Measurements from ENCODE around the gene PRPH2. TPM values are rescaled to one million over a fixed set of nuclear protein-coding genes. Genes with fewer than 3 reads are reported as not detected.
A peak's percentile ranks its signal among the peaks of the same experiment; 100 is the strongest.

PRPH2 gene
- polyA plus RNA-seq, 4 donors = 0.92 to 1.1 TPM; not detected in 2

- no peak overlapping the region for H3K4me3 ChIP-seq (ENCODE audit: low read depth in 1 of 3, low read length in 3 of 3)
- H3K4me1 ChIP-seq (ENCODE audit: control insufficient read depth in 3 of 3, insufficient read depth in 2 of 3, low read depth in 1 of 3, low read length in 2 of 3) = peaks cover 0 to 5% (median 0%) of the 10 kb centered on the region in 3 donors
- DNase-seq (peak; percentile 7 to 71), FAIRE-seq (no peak)
- peaks cover 0 to 10% of the 10 kb centered on the region in 2 donors for H3K9me3 ChIP-seq (ENCODE audit: control insufficient read depth in 2 of 2, insufficient read depth in 1 of 2, low read depth in 1 of 2, low read length in 1 of 2)
- WGBS, 3 donors = 16 to 69% (median 25%) methylated on average over 1 to 2 of the region's 3 CpGs
- no peak overlapping the region for H3K27ac ChIP-seq (ENCODE audit: low read depth in 1 of 3, low read length in 2 of 3)
- no peaks in the 10 kb centered on the region for H3K36me3 ChIP-seq (ENCODE audit: control insufficient read depth in 3 of 3, insufficient read depth in 2 of 3, low read depth in 1 of 3, low read length in 3 of 3)
- H3K27me3 ChIP-seq (ENCODE audit: control insufficient read depth in 3 of 3, insufficient read depth in 3 of 3, low read length in 3 of 3) = peaks cover 0 to 4% (median 0%) of the 10 kb centered on the region in 3 donors
Measured at GRCh38 chr6:42729731-42730130, 7.3 kb upstream of the PRPH2 start.

DNA sequence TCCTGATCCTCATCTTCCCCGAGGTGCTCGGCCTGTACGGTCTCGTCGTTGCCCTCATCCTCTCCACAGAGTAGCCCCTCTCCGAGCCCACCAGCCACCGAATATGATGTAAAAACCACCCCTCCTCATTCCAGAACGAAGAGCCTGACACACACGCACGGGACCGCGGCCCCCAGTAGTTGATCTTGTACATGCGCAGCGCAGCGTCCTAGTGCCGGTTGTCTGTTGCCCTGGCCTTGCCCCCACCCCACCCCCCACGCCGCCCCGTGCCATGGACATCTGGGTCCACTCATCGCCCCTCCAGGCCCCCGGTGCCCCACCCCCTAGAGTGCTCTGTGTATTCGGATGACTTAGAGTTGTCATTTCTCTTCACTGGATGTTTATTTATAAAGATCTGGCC is 5.2 kb upstream of the PRPH2 start:
- WGBS, 3 donors = 59 to 83% (median 77%) methylated on average over 22 of the region's 22 CpGs
- Histone ChIP-seq H3K27me3 (ENCODE audit: control insufficient read depth in 3 of 3, insufficient read depth in 3 of 3, low read length in 3 of 3) (peaks cover 0 to 4% (median 0%) of the 10 kb centered on the region in 3 donors), H3K9me3 (ENCODE audit: control insufficient read depth in 2 of 2, insufficient read depth in 1 of 2, low read depth in 1 of 2, low read length in 1 of 2) (peaks cover 0 to 8% of the 10 kb centered on the region in 2 donors), H3K4me1 (ENCODE audit: control insufficient read depth in 3 of 3, insufficient read depth in 2 of 3, low read depth in 1 of 3, low read length in 2 of 3) (peaks cover 0 to 5% (median 0%) of the 10 kb centered on the region in 3 donors), H3K4me3 (ENCODE audit: low read depth in 1 of 3, low read length in 3 of 3) (peak overlapping the region in 1 of 3 donors; percentile 47), H3K36me3 (ENCODE audit: control insufficient read depth in 3 of 3, insufficient read depth in 2 of 3, low read depth in 1 of 3, low read length in 3 of 3) (no peaks in the 10 kb centered on the region), H3K27ac (ENCODE audit: low read depth in 1 of 3, low read length in 2 of 3) (peak overlapping the region in 2 of 3 donors; percentile 43 to 97)
- no peak for DNase-seq
- no peak for FAIRE-seq

DNA sequence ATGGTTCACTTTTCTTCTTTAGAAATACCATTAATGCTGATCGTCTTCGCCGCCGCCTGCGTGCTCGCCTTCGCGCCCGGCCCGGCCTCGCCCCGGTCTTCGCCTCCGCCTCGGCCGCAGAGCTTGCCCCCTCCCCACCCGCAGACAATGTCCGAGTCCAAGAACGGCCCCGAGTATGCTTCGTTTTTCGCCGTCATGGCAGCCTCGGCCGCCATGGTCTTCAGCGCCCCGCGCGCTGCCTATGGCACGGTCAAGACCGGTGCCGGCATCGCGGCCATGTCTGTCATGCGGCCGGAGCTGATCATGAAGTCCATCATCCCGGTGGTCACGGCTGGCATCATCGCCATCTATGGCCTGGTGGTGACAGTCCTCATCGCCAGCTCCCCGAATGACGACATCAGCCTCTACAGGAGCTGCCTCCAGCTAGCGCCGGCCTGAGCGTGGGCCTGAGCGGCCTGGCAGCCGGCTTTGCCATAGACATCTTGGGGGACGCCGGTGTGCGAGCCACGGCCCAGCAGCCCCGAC is 4.8 kb upstream of the PRPH2 start:
- DNase-seq (peak in 1 of 2 donors; percentile 68), FAIRE-seq (no peak)
- WGBS, 3 donors = 14 to 23% (median 15%) methylated on average over 48 to 52 of the region's 52 CpGs
- Histone ChIP-seq H3K9me3 (ENCODE audit: control insufficient read depth in 2 of 2, insufficient read depth in 1 of 2, low read depth in 1 of 2, low read length in 1 of 2) (peaks cover 0 to 4% of the 10 kb centered on the region in 2 donors), H3K27me3 (ENCODE audit: control insufficient read depth in 3 of 3, insufficient read depth in 3 of 3, low read length in 3 of 3) (peaks cover 0 to 4% (median 0%) of the 10 kb centered on the region in 3 donors), H3K4me3 (ENCODE audit: low read depth in 1 of 3, low read length in 3 of 3) (peak overlapping the region; percentile 40 to 47 (median 44)), H3K4me1 (ENCODE audit: control insufficient read depth in 3 of 3, insufficient read depth in 2 of 3, low read depth in 1 of 3, low read length in 2 of 3) (peaks cover 0 to 5% (median 0%) of the 10 kb centered on the region in 3 donors), H3K27ac (ENCODE audit: low read depth in 1 of 3, low read length in 2 of 3) (peak overlapping the region; percentile 30 to 97 (median 43)), H3K36me3 (ENCODE audit: control insufficient read depth in 3 of 3, insufficient read depth in 2 of 3, low read depth in 1 of 3, low read length in 3 of 3) (no peaks in the 10 kb centered on the region)

- 2% methylated on average over 14 of the region's 14 CpGs for WGBS, 3 donors
- FAIRE-seq (no peak), DNase-seq (peak; percentile 89 to 91)
- peak overlapping the region; percentile 30 to 97 (median 43) for H3K27ac ChIP-seq (ENCODE audit: low read depth in 1 of 3, low read length in 2 of 3)
- peak overlapping the region; percentile 40 to 47 (median 44) for H3K4me3 ChIP-seq (ENCODE audit: low read depth in 1 of 3, low read length in 3 of 3)
- no peaks in the 10 kb centered on the region for H3K9me3 ChIP-seq (ENCODE audit: control insufficient read depth in 2 of 2, insufficient read depth in 1 of 2, low read depth in 1 of 2, low read length in 1 of 2)
- peaks cover 0 to 4% (median 0%) of the 10 kb centered on the region in 3 donors for H3K36me3 ChIP-seq (ENCODE audit: control insufficient read depth in 3 of 3, insufficient read depth in 2 of 3, low read depth in 1 of 3, low read length in 3 of 3)
- peaks cover 0 to 5% (median 0%) of the 10 kb centered on the region in 3 donors for H3K4me1 ChIP-seq (ENCODE audit: control insufficient read depth in 3 of 3, insufficient read depth in 2 of 3, low read depth in 1 of 3, low read length in 2 of 3)
- peaks cover 0 to 4% (median 0%) of the 10 kb centered on the region in 3 donors for H3K27me3 ChIP-seq (ENCODE audit: control insufficient read depth in 3 of 3, insufficient read depth in 3 of 3, low read length in 3 of 3)
Measured at GRCh38 chr6:42726485-42727086, 4.2 kb upstream of the PRPH2 start.

- DNase-seq = no peak
- no peaks in the 10 kb centered on the region for H3K9me3 ChIP-seq (ENCODE audit: control insufficient read depth in 2 of 2, insufficient read depth in 1 of 2, low read depth in 1 of 2, low read length in 1 of 2)
- peaks cover 0 to 4% (median 0%) of the 10 kb centered on the region in 3 donors for H3K27me3 ChIP-seq (ENCODE audit: control insufficient read depth in 3 of 3, insufficient read depth in 3 of 3, low read length in 3 of 3)
- H3K4me1 ChIP-seq (ENCODE audit: control insufficient read depth in 3 of 3, insufficient read depth in 2 of 3, low read depth in 1 of 3, low read length in 2 of 3) = peaks cover 0 to 5% (median 0%) of the 10 kb centered on the region in 3 donors
- no peak overlapping the region for H3K4me3 ChIP-seq (ENCODE audit: low read depth in 1 of 3, low read length in 3 of 3)
- peaks cover 0 to 6% (median 0%) of the 10 kb centered on the region in 3 donors for H3K36me3 ChIP-seq (ENCODE audit: control insufficient read depth in 3 of 3, insufficient read depth in 2 of 3, low read depth in 1 of 3, low read length in 3 of 3)
- FAIRE-seq = no peak
- H3K27ac ChIP-seq (ENCODE audit: low read depth in 1 of 3, low read length in 2 of 3) = peak overlapping the region in 1 of 3 donors; percentile 50
Measured at GRCh38 chr6:42726026-42726425, 3.6 kb upstream of the PRPH2 start.

DNA sequence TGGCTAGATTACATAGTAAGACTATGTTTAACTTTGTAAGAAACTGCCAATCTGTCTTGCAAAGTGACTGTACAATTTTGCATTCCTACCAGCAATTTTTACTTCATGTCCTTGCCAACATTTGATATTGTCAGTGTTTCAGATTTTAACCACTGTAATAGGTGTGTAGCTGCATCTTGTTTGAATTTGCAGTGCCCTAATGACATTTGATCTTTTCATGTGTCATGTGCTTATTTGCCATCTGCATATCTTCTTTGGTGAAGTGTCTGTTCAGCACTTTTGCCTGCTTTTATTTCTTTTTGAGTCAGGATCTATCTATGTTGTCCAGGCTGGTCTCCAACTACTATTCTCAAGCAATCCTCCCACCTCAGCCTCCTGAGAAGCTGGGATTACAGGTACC is 2.4 kb upstream of the PRPH2 start:
- peaks cover 0 to 6% (median 0%) of the 10 kb centered on the region in 3 donors for H3K36me3 ChIP-seq (ENCODE audit: control insufficient read depth in 3 of 3, insufficient read depth in 2 of 3, low read depth in 1 of 3, low read length in 3 of 3)

GRCh38 chr6:42720739-42721138 is 1.7 kb downstream of the PRPH2 start:
- peaks cover 0 to 7% (median 0%) of the 10 kb centered on the region in 3 donors for H3K27me3 ChIP-seq (ENCODE audit: control insufficient read depth in 3 of 3, insufficient read depth in 3 of 3, low read length in 3 of 3)
- no peak overlapping the region for H3K27ac ChIP-seq (ENCODE audit: low read depth in 1 of 3, low read length in 2 of 3)
- H3K9me3 ChIP-seq (ENCODE audit: control insufficient read depth in 2 of 2, insufficient read depth in 1 of 2, low read depth in 1 of 2, low read length in 1 of 2) = no peaks in the 10 kb centered on the region
- DNase-seq = no peak
- no peak for FAIRE-seq
- WGBS, 3 donors = 49 to 71% (median 56%) methylated on average over 8 of the region's 8 CpGs
- no peaks in the 10 kb centered on the region for H3K4me1 ChIP-seq (ENCODE audit: control insufficient read depth in 3 of 3, insufficient read depth in 2 of 3, low read depth in 1 of 3, low read length in 2 of 3)
- H3K36me3 ChIP-seq (ENCODE audit: control insufficient read depth in 3 of 3, insufficient read depth in 2 of 3, low read depth in 1 of 3, low read length in 3 of 3) = peaks cover 0 to 6% (median 0%) of the 10 kb centered on the region in 3 donors
- H3K4me3 ChIP-seq (ENCODE audit: low read depth in 1 of 3, low read length in 3 of 3) = no peak overlapping the region

More for the DNA sequence above, 2.4 kb upstream of the PRPH2 start:
- peaks cover 0 to 5% (median 0%) of the 10 kb centered on the region in 3 donors for H3K4me1 ChIP-seq (ENCODE audit: control insufficient read depth in 3 of 3, insufficient read depth in 2 of 3, low read depth in 1 of 3, low read length in 2 of 3)
- H3K9me3 ChIP-seq (ENCODE audit: control insufficient read depth in 2 of 2, insufficient read depth in 1 of 2, low read depth in 1 of 2, low read length in 1 of 2) = no peaks in the 10 kb centered on the region
- no peak for FAIRE-seq
- no peak overlapping the region for H3K27ac ChIP-seq (ENCODE audit: low read depth in 1 of 3, low read length in 2 of 3)
- no peak for DNase-seq
- H3K4me3 ChIP-seq (ENCODE audit: low read depth in 1 of 3, low read length in 3 of 3) = no peak overlapping the region
- H3K27me3 ChIP-seq (ENCODE audit: control insufficient read depth in 3 of 3, insufficient read depth in 3 of 3, low read length in 3 of 3) = peaks cover 0 to 10% (median 0%) of the 10 kb centered on the region in 3 donors

DNA sequence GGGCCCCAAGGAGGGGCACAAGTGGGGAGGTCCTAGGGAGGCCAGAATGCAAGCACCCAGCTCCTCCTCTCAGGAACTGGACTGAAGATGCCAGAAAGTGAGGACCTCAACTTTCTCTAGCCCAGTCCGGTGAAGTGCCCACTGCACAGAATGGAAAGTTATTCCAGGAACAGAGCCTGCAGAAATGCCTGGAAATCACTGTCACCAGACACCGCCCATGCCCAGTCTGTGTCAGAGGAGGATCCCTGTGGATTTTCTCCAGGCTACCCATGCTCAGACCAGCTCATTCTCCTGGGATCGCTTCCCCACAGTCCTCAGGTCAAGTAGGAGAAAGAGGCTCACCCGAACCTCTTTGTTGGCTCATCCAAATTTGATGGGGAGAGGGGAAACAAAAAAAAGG is 6.5 kb downstream of the PRPH2 start:
- H3K4me1 ChIP-seq (ENCODE audit: control insufficient read depth in 3 of 3, insufficient read depth in 2 of 3, low read depth in 1 of 3, low read length in 2 of 3) = no peaks in the 10 kb centered on the region
- peaks cover 0 to 4% (median 0%) of the 10 kb centered on the region in 3 donors for H3K36me3 ChIP-seq (ENCODE audit: control insufficient read depth in 3 of 3, insufficient read depth in 2 of 3, low read depth in 1 of 3, low read length in 3 of 3)
- 79 to 89% (median 85%) methylated on average over 4 of the region's 4 CpGs for WGBS, 3 donors
- H3K27me3 ChIP-seq (ENCODE audit: control insufficient read depth in 3 of 3, insufficient read depth in 3 of 3, low read length in 3 of 3) = peaks cover 0 to 9% (median 0%) of the 10 kb centered on the region in 3 donors
- H3K27ac ChIP-seq (ENCODE audit: low read depth in 1 of 3, low read length in 2 of 3) = no peak overlapping the region
- FAIRE-seq (no peak), DNase-seq (no peak)
- H3K9me3 ChIP-seq (ENCODE audit: control insufficient read depth in 2 of 2, insufficient read depth in 1 of 2, low read depth in 1 of 2, low read length in 1 of 2) = peaks cover 0 to 16% of the 10 kb centered on the region in 2 donors
- H3K4me3 ChIP-seq (ENCODE audit: low read depth in 1 of 3, low read length in 3 of 3) = no peak overlapping the region
